CD14-positive monocyte (primary cell): ENCODE measurements around the gene ARNT2. TPM values are rescaled to one million over a fixed set of nuclear protein-coding genes. Genes with fewer than 3 reads are reported as not detected.
A peak's percentile ranks its signal among the peaks of the same experiment; 100 is the strongest.

Experiments used
- DNase-seq, 3 donors: peaks; one replicate each; pipeline ENCODE4 v3.0.0-alpha.2; 2011 to 2022
- H2AFZ ChIP-seq: 2 replicates; pipeline ENCODE4 v1.6.0; 2012; ENCODE audit warnings: mild to moderate bottlenecking, low read depth, low read length, inconsistent platforms; ENCODE audit not compliant: insufficient read depth, poor library complexity, severe bottlenecking
- H3K27ac ChIP-seq, 2 donors: 1 replicate in 1 of 2; 2 replicates in 1 of 2; pipeline ENCODE4 v1.5.1; 2012 to 2013; ENCODE audit warnings: low read length in 2 of 2, control low read depth in 1 of 2, inconsistent platforms in 1 of 2, low read depth in 1 of 2, mild to moderate bottlenecking in 1 of 2
- H3K27me3 ChIP-seq, 2 donors: one replicate each; pipeline versions ENCODE4 v1.6.0 to v1.6.1; 2011 to 2013; ENCODE audit warnings: low read length in 2 of 2; ENCODE audit not compliant: control insufficient read depth in 2 of 2, insufficient read depth in 2 of 2
- H3K36me3 ChIP-seq, 2 donors: replicated peaks in 1 of 2; 1 replicate in 1 of 2; 2 replicates in 1 of 2; pipeline versions ENCODE4 v1.5.1 to v1.6.1; 2012 to 2013; ENCODE audit warnings: low read length in 2 of 2, control low read depth in 1 of 2, inconsistent platforms in 1 of 2, mild to moderate bottlenecking in 1 of 2; ENCODE audit not compliant: insufficient read depth in 2 of 2, control insufficient read depth in 1 of 2
- H3K4me1 ChIP-seq, 2 donors: 1 replicate in 1 of 2; 2 replicates in 1 of 2; pipeline versions ENCODE4 v1.5.1 to v1.6.1; 2012 to 2013; ENCODE audit warnings: low read length in 2 of 2, control low read depth in 1 of 2, inconsistent platforms in 1 of 2, mild to moderate bottlenecking in 1 of 2, moderate library complexity in 1 of 2; ENCODE audit not compliant: insufficient read depth in 2 of 2, control insufficient read depth in 1 of 2
- H3K4me2 ChIP-seq: replicated peaks from 2 replicates; pipeline ENCODE3; 2012; ENCODE audit warnings: low read length, moderate library complexity, mild to moderate bottlenecking; ENCODE audit not compliant: poor library complexity, severe bottlenecking; ENCODE audit errors: extremely low read depth
- H3K4me3 ChIP-seq, 3 experiments: fragments of 200-600 bp in 1 of 3; sonication (generic) in 1 of 3; replicated peaks in 1 of 3; 1 replicate in 2 of 3; 2 replicates in 1 of 3; pipeline ENCODE4 v1.5.1; 2011 to 2013; ENCODE audit warnings: low read length in 3 of 3, mild to moderate bottlenecking in 3 of 3, control low read depth in 2 of 3, low read depth in 2 of 3, inconsistent platforms in 1 of 3, moderate library complexity in 1 of 3
- H3K79me2 ChIP-seq: 2 replicates; pipeline ENCODE4 v1.6.0; 2012; ENCODE audit warnings: mild to moderate bottlenecking, control low read depth, inconsistent platforms, low read length, moderate library complexity; ENCODE audit not compliant: insufficient read depth
- H3K9ac ChIP-seq: 2 replicates; pipeline ENCODE4 v1.6.0; 2017; ENCODE audit warnings: low read length, mild to moderate bottlenecking; ENCODE audit not compliant: insufficient read depth, poor library complexity, severe bottlenecking
- H3K9me3 ChIP-seq, 2 donors: replicated peaks in 1 of 2; 1 replicate in 1 of 2; 2 replicates in 1 of 2; pipeline versions ENCODE4 v1.5.1 to v1.6.1; 2012 to 2013; ENCODE audit warnings: low read length in 2 of 2, control low read depth in 1 of 2; ENCODE audit not compliant: control insufficient read depth in 1 of 2, insufficient read depth in 1 of 2
- H4K20me1 ChIP-seq: 2 replicates; pipeline ENCODE4 v1.6.0; 2012; ENCODE audit warnings: mild to moderate bottlenecking, low read length, control low read depth, moderate library complexity; ENCODE audit not compliant: insufficient read depth
- H3K27ac Mint-ChIP-seq, 7 donors: one replicate each; pipeline ENCODE4 v1.8.0; 2020; ENCODE audit warnings: mild to moderate bottlenecking in 7 of 7, mixed read lengths in 7 of 7, moderate library complexity in 6 of 7, inconsistent platforms in 2 of 7
- H3K27me3 Mint-ChIP-seq, 3 donors: one replicate each; pipeline ENCODE4 v1.8.0; 2021 to 2022; ENCODE audit warnings: low read depth in 3 of 3, mild to moderate bottlenecking in 3 of 3, mixed read lengths in 3 of 3, moderate library complexity in 3 of 3, inconsistent platforms in 1 of 3
- H3K36me3 Mint-ChIP-seq, 2 donors: one replicate each; pipeline ENCODE4 v1.8.0; 2020; ENCODE audit warnings: mixed read lengths in 2 of 2, inconsistent platforms in 1 of 2, mild to moderate bottlenecking in 1 of 2
- H3K4me1 Mint-ChIP-seq: one replicate; pipeline ENCODE4 v1.8.0; 2020; ENCODE audit warnings: mild to moderate bottlenecking, mixed read lengths
- H3K4me3 Mint-ChIP-seq, 2 donors: one replicate each; pipeline ENCODE4 v1.8.0; 2020; ENCODE audit warnings: mild to moderate bottlenecking in 2 of 2, mixed read lengths in 2 of 2, moderate library complexity in 1 of 2
- H3K9me3 Mint-ChIP-seq, 7 donors: one replicate each; pipeline ENCODE4 v1.8.0; 2020 to 2022; ENCODE audit warnings: mixed read lengths in 7 of 7, mild to moderate bottlenecking in 6 of 7, moderate library complexity in 6 of 7, inconsistent platforms in 2 of 7
- CTCF ChIP-seq: fragments of 200-600 bp; IDR thresholded peaks from one replicate; pipeline ENCODE4 v1.8.0; 2022; ENCODE audit warnings: antibody characterized with exemption, mild to moderate bottlenecking
- WGBS: methylation state at CpG from one replicate; pipeline ENCODE4 v1.1.5; 2013; ENCODE audit warnings: missing lambda C conversion rate; ENCODE audit not compliant: insufficient coverage; 5-methylcytosine and 5-hydroxymethylcytosine counted together
- intact Hi-C, 2 donors: fragments of 100-400 bp; cut with micrococcal nuclease; formaldehyde crosslinking; loops; one replicate each; pipeline versions ENCODE4 v1.15.0 to v1.15.1; 2023
- polyA plus RNA-seq, 3 donors: library from polyadenylated mRNA; depleted of rRNA in 1 of 3; unstranded in 2 of 3; stranded (reverse) in 1 of 3; fragments of 300-500 nt in 2 of 3; fragments of >200 nt in 1 of 3; fragmentation: Illumina TruSeq in 2 of 3; gene quantifications; 1 replicate in 2 of 3; 2 replicates in 1 of 3; pipeline ENCODE4 v1.2.3, GENCODE V29; 2012 to 2021

The ARNT2 gene
- polyA plus RNA-seq, 3 donors, result not detected

GRCh38 chr15:80640531-80641121 lies 236.4 kb downstream of the ARNT2 start:
- Histone ChIP-seq H3K79me2 (no peaks in the 10 kb centered on the region), H3K9me3 (peaks cover 10 to 17% of the 10 kb centered on the region in 2 donors), H3K4me3 (no peak overlapping the region), H3K4me2 (no peak overlapping the region), H4K20me1 (no peaks in the 10 kb centered on the region), H3K27ac (no peak overlapping the region), H3K27me3 (no peaks in the 10 kb centered on the region), H3K36me3 (no peaks in the 10 kb centered on the region), H2AFZ (no peak overlapping the region), H3K4me1 (peaks cover 14 to 16% of the 10 kb centered on the region in 2 donors), H3K9ac (no peak overlapping the region)
- no CpG with 5 or more reads among the region's 3 CpGs for WGBS
- Mint-ChIP-seq H3K36me3 (no peaks in the 10 kb centered on the region), H3K4me1 (peaks cover 28% of the 10 kb centered on the region), H3K4me3 (no peak overlapping the region), H3K27ac (no peak overlapping the region), H3K9me3 (peaks cover 7 to 15% (median 12%) of the 10 kb centered on the region in 7 donors), H3K27me3 (peaks cover 0 to 3% (median 1%) of the 10 kb centered on the region in 3 donors)
- intact Hi-C loops, result no loop called here
- TF ChIP-seq CTCF, result no peak
- DNase-seq, result peak in 2 of 3 donors; percentile 2 to 69

GRCh38 chr15:80641384-80641783 lies 237.2 kb downstream of the ARNT2 start:
- Histone ChIP-seq H3K27ac (no peak overlapping the region), H3K4me1 (peaks cover 14 to 16% of the 10 kb centered on the region in 2 donors), H3K79me2 (no peaks in the 10 kb centered on the region), H3K27me3 (no peaks in the 10 kb centered on the region), H3K36me3 (no peaks in the 10 kb centered on the region), H3K4me2 (no peak overlapping the region), H3K9me3 (peaks cover 10 to 17% of the 10 kb centered on the region in 2 donors), H2AFZ (no peak overlapping the region), H4K20me1 (no peaks in the 10 kb centered on the region), H3K9ac (no peak overlapping the region), H3K4me3 (no peak overlapping the region)
- 100% methylated on average over 1 of the region's 7 CpGs for WGBS
- H3K27me3 Mint-ChIP-seq, result peaks cover 0 to 3% (median 1%) of the 10 kb centered on the region in 3 donors
- no peak for TF ChIP-seq CTCF
- H3K4me3 Mint-ChIP-seq, result no peak overlapping the region
- peaks cover 7 to 15% (median 12%) of the 10 kb centered on the region in 7 donors for H3K9me3 Mint-ChIP-seq
- H3K27ac Mint-ChIP-seq, result no peak overlapping the region
- H3K4me1 Mint-ChIP-seq, result peaks cover 30% of the 10 kb centered on the region
- DNase-seq, result no peak
- intact Hi-C loops, result no loop called here
- no peaks in the 10 kb centered on the region for H3K36me3 Mint-ChIP-seq
